HepG2 (cell line): ENCODE measurements around the gene SLC16A5. TPM values are rescaled to one million over a fixed set of nuclear protein-coding genes. Genes with fewer than 3 reads are reported as not detected.

Experiments used
- ZNF550 ChIP-seq: sonication (generic); formaldehyde crosslinking; IDR thresholded peaks from 2 replicates; pipeline ENCODE4 v1.4.0; 2020; ENCODE audit warnings: mild to moderate bottlenecking, missing genetic modification reagents, borderline replicate concordance
- ZNF839 ChIP-seq: sonication (generic); formaldehyde crosslinking; IDR thresholded peaks from 2 replicates; pipeline ENCODE4 v1.4.0; 2020; ENCODE audit warnings: missing genetic modification reagents, mild to moderate bottlenecking, borderline replicate concordance
- polyA plus RNA-seq, 8 experiments: library from polyadenylated mRNA; depleted of rRNA in 3 of 8; stranded (reverse) in 7 of 8; unstranded in 1 of 8; fragments of >200 nt; fragmentation: Illumina TruSeq in 4 of 8; extraction: Trizol in 4 of 8; gene quantifications; 2 replicates each; pipeline versions ENCODE4 v1.2.1 to v1.2.3, GENCODE V29; 2011 to 2016; ENCODE audit warnings: low read depth in 4 of 8, missing spikeins in 1 of 8, mixed read lengths in 1 of 8; ENCODE audit not compliant: insufficient read depth in 1 of 8
- total RNA-seq, 5 experiments: library from RNA; depleted of rRNA; stranded (reverse); fragments of >200 nt; fragmentation: Illumina TruSeq; extraction: Trizol; gene quantifications; 2 replicates each; pipeline ENCODE4 v1.2.3, GENCODE V29; 2016; ENCODE audit warnings: low read depth in 1 of 5
- TF ChIP-seq, protein P1 (sequence below): sonication (generic); formaldehyde crosslinking; IDR thresholded peaks from 2 replicates; pipeline ENCODE4 v1.5.1; 2020; ENCODE audit warnings: mild to moderate bottlenecking, missing genetic modification reagents
- TF ChIP-seq, protein P2 (sequence below): sonication (generic); formaldehyde crosslinking; IDR thresholded peaks from 2 replicates; pipeline ENCODE4 v1.5.0; 2020; ENCODE audit warnings: missing genetic modification reagents
- TF ChIP-seq, protein P3 (sequence below): sonication (generic); formaldehyde crosslinking; IDR thresholded peaks from 2 replicates; pipeline ENCODE4 v1.8.0; 2023; ENCODE audit warnings: mild to moderate bottlenecking, missing genetic modification reagents
- TF ChIP-seq, protein P4 (sequence below): sonication (generic); formaldehyde crosslinking; IDR thresholded peaks from 2 replicates; pipeline ENCODE4 v1.4.0; 2020; ENCODE audit warnings: mild to moderate bottlenecking, missing genetic modification reagents
- TF ChIP-seq, protein P5 (sequence below): sonication (generic); formaldehyde crosslinking; IDR thresholded peaks from 2 replicates; pipeline ENCODE4 v1.5.0; 2020; ENCODE audit warnings: missing genetic modification reagents
- TF ChIP-seq, protein P6 (sequence below): IDR thresholded peaks from 2 replicates; pipeline ENCODE4 v1.6.1; 2016; ENCODE audit warnings: missing genetic modification reagents, missing compliant biosample characterization
- TF ChIP-seq, protein P7 (sequence below): IDR thresholded peaks from 2 replicates; pipeline ENCODE4 v1.6.1; 2016; ENCODE audit warnings: control low read depth
- TF ChIP-seq, protein P8 (sequence below): sonication (generic); formaldehyde crosslinking; IDR thresholded peaks from 2 replicates; pipeline ENCODE4 v1.4.0; 2020; ENCODE audit warnings: missing genetic modification reagents

The SLC16A5 gene
- total and polyA plus RNA-seq, 2 of the 13 experiments (the other 11 are each of a cell fraction or from before 2014, with no cell fraction given), result 0.69 to 5.6 TPM

DNA sequence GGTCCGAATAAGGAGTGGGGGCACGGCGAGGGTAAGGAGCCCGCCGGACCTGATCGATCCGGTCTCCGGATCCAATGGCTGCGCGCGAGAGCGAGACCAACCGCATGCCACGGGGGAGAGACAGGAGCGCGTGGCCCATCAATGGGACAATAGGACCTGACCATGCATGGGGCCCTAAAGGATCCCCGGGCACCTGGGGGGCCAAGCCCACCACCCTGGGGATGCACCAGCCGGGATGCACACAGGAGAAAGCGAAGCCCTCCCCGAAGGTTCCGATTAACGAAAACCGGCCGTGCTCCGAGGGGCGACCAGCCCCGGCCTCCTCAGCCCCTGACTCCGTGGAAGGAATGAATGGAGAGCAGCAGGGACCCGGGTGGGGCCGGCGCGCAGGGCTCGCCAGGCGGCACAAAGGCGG lies 66.0 kb downstream of the SLC16A5 start (continued):
- TF ChIP-seq, protein P1, sequence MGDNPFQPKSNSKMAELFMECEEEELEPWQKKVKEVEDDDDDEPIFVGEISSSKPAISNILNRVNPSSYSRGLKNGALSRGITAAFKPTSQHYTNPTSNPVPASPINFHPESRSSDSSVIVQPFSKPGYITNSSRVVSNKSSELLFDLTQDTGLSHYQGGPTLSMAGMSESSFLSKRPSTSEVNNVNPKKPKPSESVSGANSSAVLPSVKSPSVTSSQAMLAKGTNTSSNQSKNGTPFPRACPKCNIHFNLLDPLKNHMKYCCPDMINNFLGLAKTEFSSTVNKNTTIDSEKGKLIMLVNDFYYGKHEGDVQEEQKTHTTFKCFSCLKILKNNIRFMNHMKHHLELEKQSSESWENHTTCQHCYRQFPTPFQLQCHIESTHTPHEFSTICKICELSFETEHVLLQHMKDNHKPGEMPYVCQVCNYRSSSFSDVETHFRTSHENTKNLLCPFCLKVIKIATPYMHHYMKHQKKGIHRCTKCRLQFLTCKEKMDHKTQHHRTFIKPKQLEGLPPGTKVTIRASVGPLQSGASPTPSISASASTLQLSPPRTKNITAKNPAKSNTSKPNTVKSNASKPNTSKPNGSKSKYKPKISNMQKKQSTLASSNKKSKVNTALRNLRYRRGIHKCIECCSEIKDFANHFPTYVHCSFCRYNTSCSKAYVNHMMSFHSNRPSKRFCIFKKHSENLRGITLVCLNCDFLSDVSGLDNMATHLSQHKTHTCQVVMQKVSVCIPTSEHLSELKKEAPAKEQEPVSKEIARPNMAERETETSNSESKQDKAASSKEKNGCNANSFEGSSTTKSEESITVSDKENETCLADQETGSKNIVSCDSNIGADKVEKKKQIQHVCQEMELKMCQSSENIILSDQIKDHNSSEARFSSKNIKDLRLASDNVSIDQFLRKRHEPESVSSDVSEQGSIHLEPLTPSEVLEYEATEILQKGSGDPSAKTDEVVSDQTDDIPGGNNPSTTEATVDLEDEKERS (CRISPR knock-in tag), result no peak
- TF ChIP-seq, protein P2, sequence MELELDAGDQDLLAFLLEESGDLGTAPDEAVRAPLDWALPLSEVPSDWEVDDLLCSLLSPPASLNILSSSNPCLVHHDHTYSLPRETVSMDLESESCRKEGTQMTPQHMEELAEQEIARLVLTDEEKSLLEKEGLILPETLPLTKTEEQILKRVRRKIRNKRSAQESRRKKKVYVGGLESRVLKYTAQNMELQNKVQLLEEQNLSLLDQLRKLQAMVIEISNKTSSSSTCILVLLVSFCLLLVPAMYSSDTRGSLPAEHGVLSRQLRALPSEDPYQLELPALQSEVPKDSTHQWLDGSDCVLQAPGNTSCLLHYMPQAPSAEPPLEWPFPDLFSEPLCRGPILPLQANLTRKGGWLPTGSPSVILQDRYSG (CRISPR knock-in tag), result no peak
- TF ChIP-seq, protein P3, sequence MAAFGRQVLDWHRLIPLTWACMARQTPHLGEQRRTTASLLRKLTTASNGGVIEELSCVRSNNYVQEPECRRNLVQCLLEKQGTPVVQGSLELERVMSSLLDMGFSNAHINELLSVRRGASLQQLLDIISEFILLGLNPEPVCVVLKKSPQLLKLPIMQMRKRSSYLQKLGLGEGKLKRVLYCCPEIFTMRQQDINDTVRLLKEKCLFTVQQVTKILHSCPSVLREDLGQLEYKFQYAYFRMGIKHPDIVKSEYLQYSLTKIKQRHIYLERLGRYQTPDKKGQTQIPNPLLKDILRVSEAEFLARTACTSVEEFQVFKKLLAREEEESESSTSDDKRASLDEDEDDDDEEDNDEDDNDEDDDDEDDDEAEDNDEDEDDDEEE, result no peak
- TF ChIP-seq, protein P4, sequence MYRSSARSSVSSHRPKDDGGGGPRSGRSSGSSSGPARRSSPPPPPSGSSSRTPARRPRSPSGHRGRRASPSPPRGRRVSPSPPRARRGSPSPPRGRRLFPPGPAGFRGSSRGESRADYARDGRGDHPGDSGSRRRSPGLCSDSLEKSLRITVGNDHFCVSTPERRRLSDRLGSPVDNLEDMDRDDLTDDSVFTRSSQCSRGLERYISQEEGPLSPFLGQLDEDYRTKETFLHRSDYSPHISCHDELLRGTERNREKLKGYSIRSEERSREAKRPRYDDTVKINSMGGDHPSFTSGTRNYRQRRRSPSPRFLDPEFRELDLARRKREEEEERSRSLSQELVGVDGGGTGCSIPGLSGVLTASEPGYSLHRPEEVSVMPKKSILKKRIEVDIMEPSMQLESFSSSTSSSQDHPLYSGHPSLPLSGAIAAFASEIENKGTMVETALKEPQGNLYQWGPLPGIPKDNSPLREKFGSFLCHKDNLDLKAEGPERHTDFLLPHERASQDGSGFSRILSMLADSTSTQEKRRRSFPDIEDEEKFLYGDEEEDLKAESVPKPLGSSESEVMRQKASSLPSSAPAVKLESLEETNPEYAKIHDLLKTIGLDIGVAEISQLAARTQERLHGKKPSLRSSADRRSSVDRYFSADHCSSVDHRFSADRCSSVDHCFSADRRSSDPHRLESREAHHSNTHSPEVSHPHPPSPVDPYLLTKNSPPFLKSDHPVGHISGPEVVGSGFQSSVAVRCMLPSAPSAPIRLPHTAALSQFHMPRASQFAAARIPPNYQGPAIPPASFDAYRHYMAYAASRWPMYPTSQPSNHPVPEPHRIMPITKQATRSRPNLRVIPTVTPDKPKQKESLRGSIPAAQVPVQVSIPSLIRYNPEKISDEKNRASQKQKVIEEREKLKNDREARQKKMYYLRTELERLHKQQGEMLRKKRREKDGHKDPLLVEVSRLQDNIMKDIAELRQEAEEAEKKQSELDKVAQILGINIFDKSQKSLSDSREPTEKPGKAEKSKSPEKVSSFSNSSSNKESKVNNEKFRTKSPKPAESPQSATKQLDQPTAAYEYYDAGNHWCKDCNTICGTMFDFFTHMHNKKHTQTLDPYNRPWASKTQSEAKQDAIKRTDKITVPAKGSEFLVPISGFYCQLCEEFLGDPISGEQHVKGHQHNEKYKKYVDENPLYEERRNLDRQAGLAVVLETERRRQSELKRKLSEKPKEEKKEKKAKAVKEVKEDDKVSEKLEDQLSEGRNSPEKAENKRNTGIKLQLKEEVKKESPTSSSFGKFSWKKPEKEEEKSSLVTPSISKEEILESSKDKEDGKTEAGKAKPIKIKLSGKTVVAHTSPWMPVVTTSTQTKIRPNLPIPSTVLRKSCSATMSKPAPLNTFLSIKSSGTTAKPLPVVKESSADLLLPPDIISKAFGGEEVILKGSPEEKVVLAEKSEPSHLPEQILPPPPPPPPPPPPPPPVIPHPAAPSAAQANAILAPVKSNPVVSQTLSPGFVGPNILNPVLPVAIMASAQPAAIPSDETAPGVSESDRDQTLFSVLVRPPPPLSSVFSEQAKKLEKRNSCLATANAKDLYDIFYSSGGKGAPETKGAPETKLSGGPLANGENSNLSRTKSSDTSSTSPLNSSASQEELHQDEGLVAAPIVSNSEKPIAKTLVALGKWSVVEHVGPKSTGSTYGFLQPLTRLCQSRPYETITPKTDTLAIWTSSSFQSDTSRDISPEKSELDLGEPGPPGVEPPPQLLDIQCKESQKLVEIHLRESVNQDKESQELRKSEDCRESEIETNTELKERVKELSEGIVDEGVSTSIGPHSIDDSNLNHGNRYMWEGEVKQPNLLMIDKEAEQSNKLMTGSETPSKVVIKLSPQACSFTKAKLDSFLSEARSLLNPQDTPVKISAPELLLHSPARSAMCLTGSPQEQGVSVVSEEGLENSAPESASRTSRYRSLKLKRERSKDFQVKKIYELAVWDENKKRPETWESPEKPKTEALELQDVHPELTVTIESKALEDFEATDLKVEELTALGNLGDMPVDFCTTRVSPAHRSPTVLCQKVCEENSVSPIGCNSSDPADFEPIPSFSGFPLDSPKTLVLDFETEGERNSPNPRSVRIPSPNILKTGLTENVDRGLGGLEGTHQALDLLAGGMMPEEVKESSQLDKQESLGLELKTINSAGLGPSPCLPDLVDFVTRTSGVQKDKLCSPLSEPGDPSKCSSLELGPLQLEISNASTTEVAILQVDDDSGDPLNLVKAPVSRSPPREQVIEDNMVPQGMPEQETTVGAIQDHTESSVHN, result no peak
- TF ChIP-seq, protein P5, sequence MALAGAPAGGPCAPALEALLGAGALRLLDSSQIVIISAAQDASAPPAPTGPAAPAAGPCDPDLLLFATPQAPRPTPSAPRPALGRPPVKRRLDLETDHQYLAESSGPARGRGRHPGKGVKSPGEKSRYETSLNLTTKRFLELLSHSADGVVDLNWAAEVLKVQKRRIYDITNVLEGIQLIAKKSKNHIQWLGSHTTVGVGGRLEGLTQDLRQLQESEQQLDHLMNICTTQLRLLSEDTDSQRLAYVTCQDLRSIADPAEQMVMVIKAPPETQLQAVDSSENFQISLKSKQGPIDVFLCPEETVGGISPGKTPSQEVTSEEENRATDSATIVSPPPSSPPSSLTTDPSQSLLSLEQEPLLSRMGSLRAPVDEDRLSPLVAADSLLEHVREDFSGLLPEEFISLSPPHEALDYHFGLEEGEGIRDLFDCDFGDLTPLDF (CRISPR knock-in tag), result no peak
- TF ChIP-seq, protein P6, sequence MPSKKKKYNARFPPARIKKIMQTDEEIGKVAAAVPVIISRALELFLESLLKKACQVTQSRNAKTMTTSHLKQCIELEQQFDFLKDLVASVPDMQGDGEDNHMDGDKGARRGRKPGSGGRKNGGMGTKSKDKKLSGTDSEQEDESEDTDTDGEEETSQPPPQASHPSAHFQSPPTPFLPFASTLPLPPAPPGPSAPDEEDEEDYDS, result no peak
- TF ChIP-seq, protein P7, sequence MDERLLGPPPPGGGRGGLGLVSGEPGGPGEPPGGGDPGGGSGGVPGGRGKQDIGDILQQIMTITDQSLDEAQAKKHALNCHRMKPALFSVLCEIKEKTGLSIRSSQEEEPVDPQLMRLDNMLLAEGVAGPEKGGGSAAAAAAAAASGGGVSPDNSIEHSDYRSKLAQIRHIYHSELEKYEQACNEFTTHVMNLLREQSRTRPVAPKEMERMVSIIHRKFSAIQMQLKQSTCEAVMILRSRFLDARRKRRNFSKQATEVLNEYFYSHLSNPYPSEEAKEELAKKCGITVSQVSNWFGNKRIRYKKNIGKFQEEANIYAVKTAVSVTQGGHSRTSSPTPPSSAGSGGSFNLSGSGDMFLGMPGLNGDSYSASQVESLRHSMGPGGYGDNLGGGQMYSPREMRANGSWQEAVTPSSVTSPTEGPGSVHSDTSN, result no peak; the same call in 1 of the 2 replicates
- TF ChIP-seq ZNF550 (CRISPR knock-in tag) (no peak), ZNF839 (CRISPR knock-in tag) (no peak)
- TF ChIP-seq, protein P8, sequence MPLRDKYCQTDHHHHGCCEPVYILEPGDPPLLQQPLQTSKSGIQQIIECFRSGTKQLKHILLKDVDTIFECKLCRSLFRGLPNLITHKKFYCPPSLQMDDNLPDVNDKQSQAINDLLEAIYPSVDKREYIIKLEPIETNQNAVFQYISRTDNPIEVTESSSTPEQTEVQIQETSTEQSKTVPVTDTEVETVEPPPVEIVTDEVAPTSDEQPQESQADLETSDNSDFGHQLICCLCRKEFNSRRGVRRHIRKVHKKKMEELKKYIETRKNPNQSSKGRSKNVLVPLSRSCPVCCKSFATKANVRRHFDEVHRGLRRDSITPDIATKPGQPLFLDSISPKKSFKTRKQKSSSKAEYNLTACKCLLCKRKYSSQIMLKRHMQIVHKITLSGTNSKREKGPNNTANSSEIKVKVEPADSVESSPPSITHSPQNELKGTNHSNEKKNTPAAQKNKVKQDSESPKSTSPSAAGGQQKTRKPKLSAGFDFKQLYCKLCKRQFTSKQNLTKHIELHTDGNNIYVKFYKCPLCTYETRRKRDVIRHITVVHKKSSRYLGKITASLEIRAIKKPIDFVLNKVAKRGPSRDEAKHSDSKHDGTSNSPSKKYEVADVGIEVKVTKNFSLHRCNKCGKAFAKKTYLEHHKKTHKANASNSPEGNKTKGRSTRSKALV (CRISPR knock-in tag), result no peak
